ENCODE results near the gene KNG1. TPM values are rescaled to one million over a fixed set of nuclear protein-coding genes. Genes with fewer than 3 reads are reported as not detected.

Gene KNG1
- total and polyA plus RNA-seq, 9 donors: 0.23 to 0.52 (median 0.48) TPM; not detected in 6

DNA sequence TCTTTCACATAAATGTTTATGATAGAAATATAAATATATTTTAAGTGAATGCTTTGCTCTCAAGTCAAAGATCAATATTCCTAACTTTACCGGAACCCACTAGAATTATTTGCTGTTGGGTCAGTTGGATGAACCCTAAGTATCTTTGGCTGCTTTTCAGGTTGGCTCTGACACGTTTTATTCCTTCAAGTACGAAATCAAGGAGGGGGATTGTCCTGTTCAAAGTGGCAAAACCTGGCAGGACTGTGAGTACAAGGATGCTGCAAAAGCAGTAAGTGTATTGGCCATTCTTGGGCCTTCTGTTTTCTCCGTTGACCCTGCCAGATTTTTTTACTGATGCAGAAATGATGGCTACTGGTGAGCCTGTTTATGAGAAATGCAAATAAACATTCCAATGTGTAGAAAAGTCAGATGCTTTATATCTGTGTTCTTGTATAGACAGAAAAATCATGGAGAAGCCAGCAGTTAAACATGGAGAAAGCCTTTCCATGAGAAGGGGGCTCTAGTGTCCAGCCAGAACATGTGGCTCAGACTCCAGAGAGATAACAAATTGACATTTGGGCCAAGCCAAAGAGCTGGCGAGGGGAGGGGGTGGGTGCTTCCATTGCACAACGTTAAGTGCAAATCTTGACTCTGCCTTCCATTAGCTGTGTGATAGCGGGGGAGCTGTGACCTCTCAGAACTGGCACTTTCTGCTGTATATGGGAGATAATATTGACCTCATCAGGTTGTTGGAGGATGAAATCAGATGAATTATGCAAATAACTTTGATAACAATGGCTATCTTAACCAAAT, 3.0 kb downstream of the KNG1 start:
- Histone ChIP-seq H3K27me3 (no peaks in the 10 kb centered on the region), H3K27ac (no peak overlapping the region), H3K36me3 (no peaks in the 10 kb centered on the region), H3K9me3 (no peaks in the 10 kb centered on the region), H3K4me1 (ENCODE audit: insufficient read depth) (no peaks in the 10 kb centered on the region), H3K4me3 (no peak overlapping the region)
- intact Hi-C loops (cut with DNase I): no loop called here
- DNase-seq: no peak
- TF ChIP-seq POLR2A (IDR thresholded peaks at IDR 0.05): no peak
- TF ChIP-seq, protein P1, sequence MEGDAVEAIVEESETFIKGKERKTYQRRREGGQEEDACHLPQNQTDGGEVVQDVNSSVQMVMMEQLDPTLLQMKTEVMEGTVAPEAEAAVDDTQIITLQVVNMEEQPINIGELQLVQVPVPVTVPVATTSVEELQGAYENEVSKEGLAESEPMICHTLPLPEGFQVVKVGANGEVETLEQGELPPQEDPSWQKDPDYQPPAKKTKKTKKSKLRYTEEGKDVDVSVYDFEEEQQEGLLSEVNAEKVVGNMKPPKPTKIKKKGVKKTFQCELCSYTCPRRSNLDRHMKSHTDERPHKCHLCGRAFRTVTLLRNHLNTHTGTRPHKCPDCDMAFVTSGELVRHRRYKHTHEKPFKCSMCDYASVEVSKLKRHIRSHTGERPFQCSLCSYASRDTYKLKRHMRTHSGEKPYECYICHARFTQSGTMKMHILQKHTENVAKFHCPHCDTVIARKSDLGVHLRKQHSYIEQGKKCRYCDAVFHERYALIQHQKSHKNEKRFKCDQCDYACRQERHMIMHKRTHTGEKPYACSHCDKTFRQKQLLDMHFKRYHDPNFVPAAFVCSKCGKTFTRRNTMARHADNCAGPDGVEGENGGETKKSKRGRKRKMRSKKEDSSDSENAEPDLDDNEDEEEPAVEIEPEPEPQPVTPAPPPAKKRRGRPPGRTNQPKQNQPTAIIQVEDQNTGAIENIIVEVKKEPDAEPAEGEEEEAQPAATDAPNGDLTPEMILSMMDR (IDR thresholded peaks at IDR 0.05): no peak
- no peak for TF ChIP-seq EP300 (IDR thresholded peaks at IDR 0.05)
- WGBS, 3 donors: 24 to 32% (median 28%) methylated on average over 7 of the region's 7 CpGs

DNA sequence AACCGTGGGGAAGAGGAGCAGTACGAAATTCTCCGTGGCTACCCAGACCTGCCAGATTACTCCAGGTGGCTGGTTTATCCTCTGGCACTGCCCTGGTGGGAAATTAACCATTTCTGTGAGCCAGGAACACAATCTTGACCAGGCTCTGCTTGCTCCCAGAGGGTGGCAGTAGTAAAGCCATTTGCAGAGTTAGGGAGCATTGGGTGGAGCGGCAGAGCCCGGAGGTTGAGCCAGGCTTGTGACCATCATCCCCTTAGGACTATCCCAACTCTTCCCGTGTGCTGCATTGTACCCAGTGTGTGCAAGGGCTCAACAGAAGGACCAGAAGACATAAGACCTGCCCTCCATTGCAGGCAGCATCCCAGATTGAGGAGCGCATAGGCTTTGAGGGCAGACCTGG, 5.3 kb downstream of the KNG1 start:
- H3K4me3 ChIP-seq: no peak overlapping the region

DNA sequence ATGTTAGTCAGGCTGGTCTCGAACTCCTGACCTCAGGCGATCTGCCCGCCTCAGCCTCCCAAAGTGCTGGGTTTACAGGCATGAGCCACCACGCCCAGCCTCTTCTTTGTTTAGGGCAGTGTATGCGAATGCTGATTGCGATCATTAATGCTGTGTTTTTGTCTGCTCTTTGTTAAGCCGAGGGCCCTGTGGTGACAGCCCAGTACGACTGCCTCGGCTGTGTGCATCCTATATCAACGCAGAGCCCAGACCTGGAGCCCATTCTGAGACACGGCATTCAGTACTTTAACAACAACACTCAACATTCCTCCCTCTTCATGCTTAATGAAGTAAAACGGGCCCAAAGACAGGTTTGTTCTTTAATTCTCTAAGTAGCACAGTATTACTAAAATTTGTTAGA, 7.8 kb downstream of the KNG1 start:
- no peak for DNase-seq
- Histone ChIP-seq H3K9me3 (no peaks in the 10 kb centered on the region), H3K36me3 (no peaks in the 10 kb centered on the region), H3K27me3 (no peaks in the 10 kb centered on the region), H3K27ac (no peak overlapping the region), H3K4me1 (ENCODE audit: insufficient read depth) (no peaks in the 10 kb centered on the region), H3K4me3 (no peak overlapping the region)
- TF ChIP-seq EP300 (IDR thresholded peaks at IDR 0.05) (no peak), POLR2A (IDR thresholded peaks at IDR 0.05) (no peak)
- TF ChIP-seq, protein P1 (IDR thresholded peaks at IDR 0.05): no peak
- intact Hi-C loops (cut with DNase I): no loop called here
- 81 to 85% (median 83%) methylated on average over 12 of the region's 12 CpGs for WGBS, 3 donors

More for the DNA sequence above, 5.3 kb downstream of the KNG1 start:
- TF ChIP-seq, protein P1 (IDR thresholded peaks at IDR 0.05): no peak
- no peak for TF ChIP-seq EP300 (IDR thresholded peaks at IDR 0.05)
- TF ChIP-seq POLR2A (IDR thresholded peaks at IDR 0.05): no peak
- DNase-seq: no peak
- no peaks in the 10 kb centered on the region for H3K4me1 ChIP-seq (ENCODE audit: insufficient read depth)
- no peaks in the 10 kb centered on the region for H3K27me3 ChIP-seq
- intact Hi-C loops (cut with DNase I): no loop called here
- no peaks in the 10 kb centered on the region for H3K9me3 ChIP-seq
- no peaks in the 10 kb centered on the region for H3K36me3 ChIP-seq
- no peak overlapping the region for H3K27ac ChIP-seq
- WGBS, 3 donors: 37 to 56% (median 50%) methylated on average over 7 of the region's 7 CpGs

DNA sequence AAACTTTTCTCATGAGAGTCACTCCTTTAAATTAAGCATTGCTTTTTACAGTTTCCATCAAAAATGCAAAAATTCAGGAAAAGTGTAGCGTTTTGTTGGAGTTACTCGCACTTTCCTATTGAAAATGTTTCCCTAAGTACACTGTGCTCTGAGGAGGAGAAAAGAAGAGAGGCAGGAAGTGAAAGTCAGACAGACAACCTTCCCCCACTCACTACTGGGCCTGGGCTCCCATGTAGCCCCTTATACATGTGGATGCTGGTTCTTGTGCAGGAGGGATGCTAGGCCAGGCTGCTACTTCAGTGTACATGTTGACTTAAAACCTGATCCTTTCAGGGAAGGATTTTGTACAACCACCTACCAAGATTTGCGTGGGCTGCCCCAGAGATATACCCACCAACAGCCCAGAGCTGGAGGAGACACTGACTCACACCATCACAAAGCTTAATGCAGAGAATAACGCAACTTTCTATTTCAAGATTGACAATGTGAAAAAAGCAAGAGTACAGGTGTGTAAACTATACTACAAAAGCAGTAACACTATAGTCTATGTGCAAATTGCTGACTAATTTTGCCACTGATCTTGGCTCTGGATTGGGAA, 15.1 kb downstream of the KNG1 start:
- Histone ChIP-seq H3K9me3 (no peaks in the 10 kb centered on the region), H3K27ac (no peak overlapping the region), H3K4me1 (ENCODE audit: insufficient read depth) (no peaks in the 10 kb centered on the region), H3K27me3 (no peaks in the 10 kb centered on the region), H3K4me3 (no peak overlapping the region), H3K36me3 (no peaks in the 10 kb centered on the region)
- no peak for DNase-seq
- no peak for TF ChIP-seq EP300 (IDR thresholded peaks at IDR 0.05)
- WGBS, 3 donors: 88 to 90% (median 89%) methylated on average over 4 of the region's 4 CpGs
- intact Hi-C loops (cut with DNase I): no loop called here

All from ovary (tissue), 9 donors.